ENCODE data around the gene NXNL2.

Gene NXNL2

DNA sequence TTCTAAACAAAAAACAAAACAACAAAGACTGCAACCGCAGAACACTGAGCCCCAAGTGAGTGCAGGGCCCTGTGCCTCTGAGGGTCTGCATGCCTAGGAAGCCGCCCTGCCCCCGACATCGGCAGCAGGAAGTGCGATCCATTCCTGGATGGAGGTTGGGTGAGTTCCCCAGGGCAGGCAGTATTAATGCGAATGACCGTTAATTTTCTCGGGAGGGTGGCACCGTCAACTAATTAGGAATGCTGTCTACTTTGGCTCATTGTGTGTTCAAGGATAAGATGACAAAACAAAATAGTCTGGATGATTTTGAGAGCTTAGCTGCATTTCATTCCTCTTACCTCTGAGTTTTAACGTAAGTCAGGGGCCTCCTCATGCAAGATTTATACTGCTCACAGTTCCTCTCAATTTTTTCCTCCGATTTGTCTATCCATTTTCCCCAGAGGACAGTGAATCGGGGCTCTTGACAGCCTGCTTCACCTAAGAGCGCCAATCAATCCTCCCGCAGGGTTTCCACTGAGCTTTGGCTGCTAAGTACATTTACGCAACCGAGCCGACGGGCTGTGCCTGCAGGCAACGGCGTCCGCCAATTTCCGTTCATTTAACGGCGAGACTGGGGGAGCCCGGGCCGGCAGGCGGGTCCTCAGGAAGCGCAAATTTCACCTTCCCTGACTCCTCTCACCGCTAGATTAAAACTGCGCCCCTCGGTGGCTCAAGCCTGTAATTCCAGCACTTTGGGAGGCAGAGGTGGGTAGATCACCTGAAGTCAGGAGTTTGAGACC is 2.9 kb upstream of the NXNL2 start:
- DNase-seq (ENCODE audit: low spot score) = no peak

GRCh38 chr9:88533951-88534455 is 975 bp upstream of the NXNL2 start:
- no peak for DNase-seq (ENCODE audit: low spot score)

DNA sequence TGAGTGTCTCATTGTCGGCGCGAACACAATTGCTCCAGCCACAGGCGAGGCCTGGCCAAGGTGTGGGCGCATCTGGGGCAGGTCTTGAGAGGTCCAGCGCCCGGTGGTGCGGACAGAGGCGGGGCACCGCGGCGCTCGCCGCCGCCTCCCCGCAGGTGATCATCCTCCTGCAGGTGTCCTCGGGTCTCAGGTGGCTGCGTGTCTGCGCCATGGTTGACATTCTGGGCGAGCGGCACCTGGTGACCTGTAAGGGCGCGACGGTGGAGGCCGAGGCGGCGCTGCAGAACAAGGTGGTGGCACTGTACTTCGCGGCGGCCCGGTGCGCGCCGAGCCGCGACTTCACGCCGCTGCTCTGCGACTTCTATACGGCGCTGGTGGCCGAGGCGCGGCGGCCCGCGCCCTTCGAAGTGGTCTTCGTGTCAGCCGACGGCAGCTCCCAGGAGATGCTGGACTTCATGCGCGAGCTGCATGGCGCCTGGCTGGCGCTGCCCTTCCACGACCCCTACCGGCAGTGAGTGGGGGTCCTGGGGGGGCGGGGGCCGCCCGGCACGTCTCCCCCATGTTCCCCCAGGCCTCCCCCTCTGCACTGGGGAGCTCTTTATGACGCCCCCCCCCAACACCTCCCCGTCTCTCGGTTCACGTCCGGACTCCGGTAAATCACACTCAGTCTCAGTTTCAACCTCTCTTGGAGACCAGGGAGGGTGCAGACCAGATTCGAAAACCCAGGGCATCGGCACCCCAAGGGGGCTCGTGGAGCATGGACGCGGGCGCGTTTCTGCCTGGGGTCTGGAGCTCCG is 446 bp downstream of the NXNL2 start:
- no peak for DNase-seq (ENCODE audit: low spot score)

DNA sequence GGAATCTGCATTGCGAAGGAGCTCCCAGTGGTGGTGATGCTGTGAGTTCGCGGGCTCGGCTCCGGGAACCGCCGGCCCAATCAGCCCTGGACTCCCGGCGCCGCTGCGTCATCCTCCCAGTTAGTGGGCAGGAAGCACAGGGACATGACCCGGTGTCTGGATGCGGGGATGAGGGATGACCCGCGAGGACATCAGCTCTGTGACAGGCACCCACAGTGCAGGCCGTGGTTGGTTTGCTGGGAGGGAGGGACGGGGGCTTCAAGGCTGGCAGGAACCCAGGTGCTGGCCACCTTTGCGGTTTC is 996 bp downstream of the NXNL2 start:
- DNase-seq (ENCODE audit: low spot score) = peak; percentile 38

DNA sequence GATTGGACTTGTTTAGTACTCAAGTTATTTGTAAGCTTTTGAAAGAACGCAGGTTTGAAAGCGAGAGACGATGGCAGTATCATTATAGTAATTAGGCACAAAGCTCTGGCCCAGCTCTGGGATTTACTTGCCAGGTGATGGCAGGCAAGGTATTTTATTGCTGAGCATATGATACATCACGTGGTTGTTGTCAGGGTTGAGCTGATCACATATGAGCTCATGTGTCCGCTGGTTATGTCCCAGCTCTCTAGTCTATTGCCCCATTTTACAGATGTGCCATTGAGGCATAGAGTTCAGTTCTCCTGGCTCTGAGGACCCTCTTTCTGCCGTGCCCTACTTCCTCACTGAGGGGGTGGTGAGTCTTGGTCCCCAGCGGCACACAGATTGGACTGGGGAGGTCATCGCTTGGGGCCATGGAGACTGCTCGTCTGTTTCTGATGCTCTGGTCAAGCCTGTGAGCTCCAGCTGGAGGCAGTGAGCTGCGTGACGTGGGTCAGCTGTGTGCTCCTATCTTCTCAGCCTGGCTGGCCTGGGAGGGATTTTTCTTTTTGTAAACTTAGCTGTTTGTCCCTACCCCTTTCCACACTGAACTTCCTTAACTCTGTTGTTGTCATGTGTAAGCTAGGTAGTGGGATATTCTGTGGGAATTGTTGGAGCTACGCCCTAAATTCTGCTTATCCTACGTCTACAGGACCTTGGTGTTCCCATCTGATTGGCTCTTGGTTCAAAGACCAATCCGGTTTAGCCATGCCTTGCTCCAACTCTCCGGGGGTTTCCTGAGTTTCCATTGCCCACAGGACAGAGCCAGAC is 2.2 kb downstream of the NXNL2 start:
- DNase-seq (ENCODE audit: low spot score) = no peak

- DNase-seq (ENCODE audit: low spot score) = no peak
These were observed 2.7 kb downstream of the NXNL2 start for GRCh38 chr9:88537761-88538091.

GRCh38 chr9:88538311-88539085 is 3.5 kb downstream of the NXNL2 start:
- DNase-seq (ENCODE audit: low spot score) = no peak

DNA sequence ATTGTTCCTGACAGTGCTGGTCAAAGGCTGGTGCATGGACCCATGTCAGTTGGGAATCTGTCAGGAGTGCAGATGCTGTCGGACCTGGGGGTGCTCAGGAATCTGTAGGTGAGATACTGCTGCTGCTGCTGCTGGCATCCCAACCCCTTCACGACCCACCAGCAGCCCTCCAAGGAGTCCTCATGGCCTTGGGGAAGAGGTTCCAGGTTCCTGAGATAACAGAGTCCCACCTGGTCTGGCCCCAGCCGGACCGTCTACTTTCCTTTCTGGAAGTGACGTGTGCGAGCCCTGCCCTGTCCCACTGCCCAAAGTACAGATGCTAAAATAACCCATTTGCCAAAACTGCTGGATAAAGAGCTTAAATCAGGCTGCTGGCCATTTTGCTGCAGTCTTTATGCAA is 4.3 kb downstream of the NXNL2 start:
- no peak for DNase-seq (ENCODE audit: low spot score)

- DNase-seq (ENCODE audit: low spot score) = no peak
These were observed 5.3 kb downstream of the NXNL2 start for GRCh38 chr9:88540251-88540763.

DNA sequence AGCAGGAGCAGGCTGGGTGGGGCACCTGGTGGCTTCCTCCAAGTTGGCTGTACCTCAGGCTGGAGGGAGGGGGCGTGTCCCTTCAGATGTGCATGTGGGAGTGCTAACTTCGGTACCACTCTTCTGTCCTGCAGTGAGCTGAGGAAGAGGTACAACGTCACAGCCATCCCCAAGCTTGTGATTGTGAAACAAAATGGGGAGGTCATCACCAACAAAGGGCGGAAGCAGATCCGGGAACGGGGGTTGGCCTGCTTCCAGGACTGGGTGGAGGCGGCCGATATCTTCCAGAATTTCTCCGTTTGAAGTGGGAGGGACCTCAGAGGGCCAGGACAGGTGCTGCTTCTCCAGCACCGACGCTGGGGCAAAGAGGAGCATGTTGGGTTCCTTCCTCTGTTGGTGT is 9.3 kb downstream of the NXNL2 start:
- no peak for DNase-seq (ENCODE audit: low spot score)

GRCh38 chr9:88551546-88552137 is 16.7 kb downstream of the NXNL2 start:
- no peak for DNase-seq (ENCODE audit: low spot score)

DNA sequence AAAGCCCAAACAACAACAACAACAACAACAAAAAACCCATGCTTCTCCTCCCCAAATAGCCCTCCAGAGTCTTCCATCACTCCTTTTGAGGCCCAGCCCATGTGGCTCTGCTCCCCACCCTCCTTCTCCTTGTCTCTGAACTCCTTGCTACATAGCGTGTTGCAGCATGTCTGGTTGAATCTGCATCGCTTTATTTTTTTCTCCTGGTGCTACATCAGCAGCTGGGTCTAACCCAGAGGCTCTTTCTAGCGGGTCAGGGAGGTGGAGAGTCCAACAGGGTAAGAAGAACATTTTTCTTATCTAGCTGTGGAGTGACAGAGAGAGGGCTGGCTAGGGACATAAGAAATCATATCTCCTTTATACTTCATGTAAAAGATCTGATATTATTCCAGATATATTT is 18.4 kb downstream of the NXNL2 start:
- DNase-seq (ENCODE audit: low spot score) = no peak

DNA sequence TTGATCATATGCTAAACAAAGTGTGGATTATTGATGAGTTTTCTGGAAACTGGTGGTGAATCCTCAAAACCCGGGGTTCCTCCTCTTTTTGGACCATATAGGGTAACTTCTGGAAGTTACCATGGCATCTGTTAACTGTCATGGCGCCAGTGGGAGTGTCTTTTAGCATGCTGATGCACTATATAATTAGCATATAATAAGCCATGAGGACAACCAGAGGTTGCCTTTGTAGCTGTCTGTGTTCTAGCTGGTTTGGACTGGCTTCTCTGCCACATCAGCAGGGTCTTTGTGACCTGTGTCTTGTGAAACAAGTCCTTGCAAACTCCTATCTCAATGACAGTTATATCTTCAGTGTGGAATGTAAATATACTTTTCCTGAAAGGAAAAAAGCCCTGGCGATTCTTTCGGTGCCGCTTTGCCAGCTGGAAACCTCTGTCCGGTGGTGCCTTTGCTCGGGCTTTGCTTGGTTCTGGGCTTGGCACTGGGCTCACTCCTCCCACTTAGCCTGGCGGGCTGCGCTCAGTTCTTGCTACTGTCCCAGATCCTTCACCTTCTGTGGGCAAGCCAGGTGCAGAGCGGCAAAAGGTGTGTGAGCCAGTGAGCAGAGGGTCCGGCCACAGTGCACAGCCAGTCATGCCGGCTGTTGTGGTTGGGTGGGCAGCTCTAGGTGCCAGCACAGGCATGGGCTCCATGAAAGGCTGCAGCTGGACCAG is 20.4 kb downstream of the NXNL2 start:
- no peak for DNase-seq (ENCODE audit: low spot score)

- no peak for DNase-seq (ENCODE audit: low spot score)
These were observed 24.7 kb downstream of the NXNL2 start for GRCh38 chr9:88559661-88560060.

DNA sequence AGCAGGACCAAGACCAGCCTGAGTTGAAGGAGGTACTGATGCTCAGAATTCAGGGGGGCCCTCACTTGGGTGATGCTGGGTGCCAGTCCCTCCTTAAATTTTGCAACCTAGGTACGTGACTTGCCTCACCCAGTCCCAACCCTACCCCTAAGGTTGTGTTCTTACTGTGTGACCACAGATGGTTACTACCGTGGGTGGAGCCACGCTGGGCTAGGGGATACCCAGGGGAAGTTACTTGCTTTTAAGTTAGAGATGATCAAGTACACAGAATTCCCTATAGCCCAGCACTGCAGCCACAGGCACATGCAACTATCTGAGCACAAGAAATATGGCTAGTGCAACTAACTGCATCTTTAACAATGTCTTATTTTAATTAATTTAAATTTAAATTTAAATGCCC is 32.9 kb downstream of the NXNL2 start:
- no peak for DNase-seq (ENCODE audit: low spot score)

GRCh38 chr9:88571419-88571818 is 36.4 kb downstream of the NXNL2 start:
- DNase-seq (ENCODE audit: low spot score) = no peak

- no peak for DNase-seq (ENCODE audit: low spot score)
These were observed 37.7 kb downstream of the NXNL2 start for GRCh38 chr9:88572684-88573083.

DNA sequence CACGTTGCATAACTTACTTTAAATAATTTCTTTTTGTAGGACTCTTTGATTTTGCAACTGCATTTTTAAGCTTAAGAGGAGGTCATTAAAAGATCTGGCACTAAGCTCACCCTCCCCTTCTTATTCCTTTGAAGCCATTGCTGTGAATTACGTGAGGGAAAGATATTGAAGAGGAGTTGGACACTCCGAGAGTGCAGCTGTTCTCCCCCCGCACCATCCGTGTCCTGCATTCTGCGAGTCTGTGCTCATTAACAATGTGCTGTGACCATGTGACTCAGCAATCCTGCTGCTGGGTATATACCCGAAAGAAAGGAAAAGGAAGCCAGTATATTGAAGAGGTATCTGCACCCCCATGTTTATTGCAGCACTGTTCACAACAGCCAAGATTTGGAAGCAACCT is 40.0 kb downstream of the NXNL2 start:
- no peak for DNase-seq (ENCODE audit: low spot score)

GRCh38 chr9:88577256-88578120 is 42.5 kb downstream of the NXNL2 start:
- DNase-seq (ENCODE audit: low spot score) = no peak
